Heart left ventricle (tissue), 13 donors: ENCODE measurements around the gene RAC3.

Experiments used
- POLR2A ChIP-seq, 2 donors: fragments of 450-650 bp; IDR thresholded peaks; one replicate each; pipeline ENCODE4 v1.6.1; 2017; ENCODE audit warnings: antibody characterized with exemption in 2 of 2, mild to moderate bottlenecking in 2 of 2, moderate library complexity in 2 of 2
- TF ChIP-seq, protein P1 (sequence below), 12 donors: fragments of 200-600 bp; sonication (generic) in 4 of 12; IDR thresholded peaks; one replicate each; pipeline versions ENCODE4 v1.5.0 to v1.8.0; 2018 to 2022; ENCODE audit warnings: antibody characterized with exemption in 12 of 12, mild to moderate bottlenecking in 5 of 12
- donor health status: ischemic (EF 13 %, LVEDD 7.1; RV severe dilation, severe dysfunction).
- donor health status: DM: no; HTN: yes; CAD: no.
- donor health status: DM: no; HTN: no; CAD: no.
- donor health status: ischemic (EF 25% LVEDD 6.9; RV normal size, moderate dysfunction).
- donor health status: ischemic (EF 25% LVEDD 5.7; RV mildly dilated, moderate dysfunction).
- donor health status: ischemic (EF 35%, LVEDD 5.7; RV mildly dilated, moderate dysfunction).
- donor health status: nonischemic (EF 11% LVEDD 7.7; RV severe dilation, severe dysfunction).
- donor health status: DM: yes; HTN: yes; CAD: no.
- donor health status: PGD.
- donor health status: ischemic (EF 29% LVEDD 5.4; RV normal size, mild dysfunction).
- donor health status: nonischemic (EF 23%, LVEDD 6.1; RV moderate dilation, normal function).

DNA sequence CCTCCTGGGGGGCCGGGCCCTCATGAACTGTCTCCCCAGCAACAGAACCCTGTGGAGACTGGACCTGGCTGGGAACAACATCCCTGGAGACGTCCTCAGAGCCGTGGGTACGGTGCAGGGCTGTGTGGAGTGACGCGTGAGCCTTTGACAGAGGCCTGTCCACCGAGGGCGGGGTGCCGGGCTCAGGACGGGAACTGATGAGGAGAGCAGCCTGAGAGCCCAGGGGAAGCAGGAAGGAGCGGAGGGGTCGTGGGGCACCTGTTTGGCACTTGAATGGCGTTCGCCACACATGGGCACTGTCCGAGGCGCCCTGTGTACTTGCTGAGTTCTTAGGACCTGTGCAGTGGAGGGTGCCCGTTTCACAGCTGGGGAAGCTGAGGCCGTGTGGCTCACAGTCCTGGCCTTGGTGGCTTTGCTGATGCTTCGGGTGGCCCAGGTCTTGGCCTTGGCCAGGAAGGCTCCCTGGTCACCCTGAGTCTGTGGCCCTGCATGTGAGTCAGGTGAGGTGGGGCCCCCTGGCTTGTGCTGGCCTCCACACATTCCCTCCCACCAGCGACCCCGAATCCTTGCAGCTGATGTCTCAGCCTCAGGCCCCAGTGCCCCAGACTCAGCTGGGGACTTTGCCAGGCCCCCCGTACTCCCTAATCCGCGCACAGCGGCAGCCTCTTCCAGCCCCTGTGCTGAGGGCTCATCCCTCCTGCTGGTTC, 5.9 kb upstream of the RAC3 start:
- TF ChIP-seq POLR2A (IDR thresholded peaks at IDR 0.05): no peak
- TF ChIP-seq, protein P1, sequence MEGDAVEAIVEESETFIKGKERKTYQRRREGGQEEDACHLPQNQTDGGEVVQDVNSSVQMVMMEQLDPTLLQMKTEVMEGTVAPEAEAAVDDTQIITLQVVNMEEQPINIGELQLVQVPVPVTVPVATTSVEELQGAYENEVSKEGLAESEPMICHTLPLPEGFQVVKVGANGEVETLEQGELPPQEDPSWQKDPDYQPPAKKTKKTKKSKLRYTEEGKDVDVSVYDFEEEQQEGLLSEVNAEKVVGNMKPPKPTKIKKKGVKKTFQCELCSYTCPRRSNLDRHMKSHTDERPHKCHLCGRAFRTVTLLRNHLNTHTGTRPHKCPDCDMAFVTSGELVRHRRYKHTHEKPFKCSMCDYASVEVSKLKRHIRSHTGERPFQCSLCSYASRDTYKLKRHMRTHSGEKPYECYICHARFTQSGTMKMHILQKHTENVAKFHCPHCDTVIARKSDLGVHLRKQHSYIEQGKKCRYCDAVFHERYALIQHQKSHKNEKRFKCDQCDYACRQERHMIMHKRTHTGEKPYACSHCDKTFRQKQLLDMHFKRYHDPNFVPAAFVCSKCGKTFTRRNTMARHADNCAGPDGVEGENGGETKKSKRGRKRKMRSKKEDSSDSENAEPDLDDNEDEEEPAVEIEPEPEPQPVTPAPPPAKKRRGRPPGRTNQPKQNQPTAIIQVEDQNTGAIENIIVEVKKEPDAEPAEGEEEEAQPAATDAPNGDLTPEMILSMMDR (IDR thresholded peaks at IDR 0.05): no peak
